Measurements from ENCODE around the gene FASTK.

The FASTK gene

GRCh38 chr7:151117565-151117964 lies 37.0 kb upstream of the FASTK start:
- peak; percentile 70 for DNase-seq

- no peak for DNase-seq
Measured at GRCh38 chr7:151116603-151117440, 36.2 kb upstream of the FASTK start.

DNA sequence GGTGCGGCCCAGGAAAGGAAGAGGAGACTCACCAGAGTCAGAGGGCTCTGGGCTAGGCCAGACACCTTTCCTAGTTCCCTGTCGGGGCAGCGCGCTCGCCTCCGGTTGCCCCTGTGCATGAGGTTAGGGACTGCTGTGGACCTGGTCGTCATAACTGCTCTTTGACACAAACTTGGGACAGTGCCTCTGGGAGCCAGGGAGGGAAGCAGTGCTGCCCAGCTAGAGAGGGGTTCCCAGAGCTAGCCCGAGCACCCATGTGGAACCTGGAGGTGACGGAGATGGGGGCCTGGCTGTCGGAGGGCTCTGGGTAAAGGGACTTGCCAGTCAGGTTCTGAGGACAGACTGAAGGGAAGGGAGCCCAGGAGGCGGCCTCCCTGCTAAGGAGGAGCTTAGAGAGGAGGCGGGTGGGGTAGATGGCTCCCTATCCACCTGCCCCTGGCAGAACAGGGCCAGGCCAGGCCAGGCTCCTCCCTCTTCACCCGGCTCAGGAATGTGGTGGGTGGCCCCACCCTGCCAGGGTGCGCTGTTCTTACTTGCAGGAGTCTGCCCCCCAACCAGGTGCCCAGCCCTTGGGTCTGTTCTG lies 35.3 kb upstream of the FASTK start:
- DNase-seq = peak; percentile 24

DNA sequence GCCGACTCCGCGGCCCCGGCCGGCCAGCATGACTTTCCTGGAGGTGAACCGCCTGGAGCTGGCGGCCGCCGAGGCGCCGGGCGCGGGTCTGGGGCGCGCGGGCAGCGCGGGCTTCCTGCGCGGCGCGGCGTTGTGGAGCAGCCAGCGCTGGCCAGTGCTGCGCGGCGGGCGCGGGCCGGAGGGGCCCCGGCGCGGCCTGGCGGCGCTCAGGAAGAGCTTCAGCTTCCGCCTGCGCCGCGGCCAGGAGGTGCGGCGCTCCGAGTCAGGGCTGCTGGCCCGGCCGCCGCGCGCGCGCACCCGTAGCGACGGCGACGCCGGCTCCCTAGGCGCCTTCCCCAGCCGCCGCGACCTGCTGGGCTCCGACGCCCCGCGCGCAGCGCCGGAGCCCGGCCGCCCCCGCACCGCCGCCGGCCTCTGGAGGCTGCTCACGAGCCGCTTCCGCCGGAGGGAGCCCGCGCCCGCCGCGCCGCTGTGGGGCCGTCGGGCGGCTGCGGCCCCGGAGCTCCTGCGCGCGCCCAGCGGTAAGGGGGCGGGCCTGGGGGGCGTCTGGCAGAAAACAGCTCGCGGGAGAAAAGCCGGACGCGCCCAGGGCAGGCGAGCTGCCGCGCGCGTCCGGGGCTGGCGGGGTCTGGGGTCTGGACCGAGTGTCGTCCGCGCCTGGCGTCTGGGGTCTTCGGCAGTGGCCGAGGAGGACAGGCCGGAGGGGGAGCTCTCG lies 34.7 kb upstream of the FASTK start:
- peak; percentile 41 for DNase-seq

GRCh38 chr7:151114151-151115090 lies 33.8 kb upstream of the FASTK start:
- DNase-seq = no peak

- DNase-seq = no peak
Measured at GRCh38 chr7:151113344-151114150, 32.9 kb upstream of the FASTK start.

DNA sequence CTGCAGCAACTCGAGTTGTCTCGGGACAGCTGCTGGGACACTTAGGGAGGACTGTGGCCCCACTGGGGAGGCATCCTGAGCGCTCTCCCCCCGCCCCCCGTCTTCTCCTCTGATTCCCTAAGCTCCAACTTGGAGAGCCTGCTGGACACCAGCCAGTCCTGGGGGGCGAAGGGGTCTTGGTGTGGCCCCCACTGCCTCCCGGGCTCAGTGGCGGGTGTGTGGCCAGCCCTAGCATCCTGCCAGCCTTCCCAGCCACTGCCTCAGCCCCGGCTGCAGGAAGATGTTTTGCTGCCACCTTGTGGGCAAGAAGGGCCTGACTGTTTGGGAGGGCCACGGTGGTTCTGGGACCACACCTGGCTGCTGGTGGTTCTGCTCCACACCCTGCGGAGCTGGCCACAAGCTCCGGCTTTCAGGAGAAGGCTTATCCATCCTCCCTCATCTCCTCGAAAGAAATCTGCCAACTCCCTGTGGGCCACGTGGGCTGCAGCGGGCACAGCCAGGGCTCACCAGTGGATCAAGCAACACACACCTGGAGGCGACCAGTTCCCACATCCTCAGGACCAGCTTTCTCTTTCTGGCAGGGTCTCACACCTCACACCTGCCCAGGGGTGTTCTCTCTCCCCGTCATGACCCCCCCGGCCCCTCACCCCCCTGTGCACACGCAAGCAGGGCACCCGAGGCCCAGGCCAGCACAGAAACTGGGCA lies 30.5 kb upstream of the FASTK start:
- peak; percentile 81 for DNase-seq

GRCh38 chr7:151110236-151110940 lies 29.8 kb upstream of the FASTK start:
- no peak for DNase-seq

GRCh38 chr7:151109094-151110048 lies 28.8 kb upstream of the FASTK start:
- no peak for DNase-seq

DNA sequence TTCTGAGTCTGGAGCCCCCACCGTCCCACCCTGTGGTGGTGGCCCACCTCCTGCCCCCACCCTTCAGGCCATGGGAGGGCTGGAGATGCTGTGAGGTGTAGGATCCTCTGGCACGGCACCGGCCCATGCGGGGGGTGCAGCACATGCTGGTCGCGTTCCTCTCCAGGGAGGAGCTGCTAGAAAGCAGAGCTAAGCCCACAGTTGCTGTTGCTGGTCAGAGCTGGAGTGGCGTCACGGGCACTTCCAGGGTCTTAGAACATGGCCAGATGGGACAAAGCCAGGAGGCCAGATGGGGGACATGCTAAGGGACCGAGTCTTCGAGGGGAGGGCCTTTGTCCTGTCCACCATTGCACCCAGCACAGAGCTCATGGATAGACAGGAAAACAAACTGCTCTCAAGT lies 27.3 kb upstream of the FASTK start:
- no peak for DNase-seq

DNA sequence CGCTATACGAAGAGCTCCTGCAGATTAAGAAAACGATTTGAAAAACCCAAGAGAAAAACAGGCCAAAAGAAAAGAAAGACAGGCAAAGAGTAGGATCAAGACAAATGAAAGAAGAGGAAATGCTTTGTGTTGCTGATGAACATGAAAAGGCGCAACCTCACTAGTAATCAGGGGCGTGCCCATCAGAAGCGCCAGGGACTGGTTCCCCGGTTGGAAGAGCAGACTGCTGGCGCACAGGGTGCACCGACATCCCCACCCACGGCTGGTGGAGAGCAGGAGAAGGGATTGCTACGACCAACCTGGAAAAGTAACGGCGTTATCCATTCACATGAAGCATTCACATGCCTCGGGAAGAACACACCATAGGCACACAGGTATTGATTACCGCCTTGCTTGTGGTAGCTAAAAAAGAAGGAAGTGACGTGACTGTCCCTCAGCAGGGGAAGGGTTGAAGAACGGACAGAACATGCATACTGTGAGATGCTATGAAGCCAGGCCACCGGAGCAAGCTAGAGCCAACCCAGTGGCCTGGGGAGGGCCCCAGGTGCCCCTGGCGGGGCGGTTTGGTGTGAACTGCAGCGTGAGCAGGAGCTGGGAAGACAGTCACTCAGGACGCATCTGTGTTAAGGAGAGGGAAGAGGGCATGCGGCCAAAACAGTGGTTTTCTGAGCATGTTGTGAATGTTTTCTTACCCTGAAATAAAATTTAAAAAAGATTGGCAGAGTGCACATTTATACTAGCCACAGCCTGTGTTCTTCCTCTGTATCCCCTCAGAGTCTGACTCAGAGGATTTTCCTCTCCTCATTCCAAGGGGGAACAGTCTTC lies 24.0 kb upstream of the FASTK start:
- DNase-seq = no peak

- no peak for DNase-seq
Measured at GRCh38 chr7:151103973-151104372, 23.4 kb upstream of the FASTK start.

- DNase-seq = no peak
Measured at GRCh38 chr7:151102991-151103390, 22.4 kb upstream of the FASTK start.

GRCh38 chr7:151101621-151102396 lies 21.2 kb upstream of the FASTK start:
- no peak for DNase-seq

DNA sequence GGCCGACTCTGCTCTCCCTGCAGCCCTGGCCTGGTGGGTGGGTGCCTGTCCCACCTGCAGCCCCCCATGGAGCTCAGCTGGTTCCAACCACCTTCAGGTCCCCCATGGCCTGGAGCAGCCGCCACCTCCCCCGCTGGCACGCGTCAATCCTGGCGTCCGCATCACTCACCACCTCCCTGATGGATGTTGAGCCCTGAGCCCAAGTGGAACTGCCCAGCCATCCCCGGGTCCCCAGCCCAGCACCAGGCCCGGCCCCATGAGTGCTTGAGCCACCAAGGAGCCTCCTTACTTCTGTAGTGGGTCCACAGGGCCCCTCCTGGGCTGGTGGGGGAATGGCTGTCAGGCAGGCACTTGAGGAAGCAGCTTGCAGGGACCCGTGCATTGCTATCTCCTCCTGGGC lies 20.3 kb upstream of the FASTK start:
- no peak for DNase-seq

DNA sequence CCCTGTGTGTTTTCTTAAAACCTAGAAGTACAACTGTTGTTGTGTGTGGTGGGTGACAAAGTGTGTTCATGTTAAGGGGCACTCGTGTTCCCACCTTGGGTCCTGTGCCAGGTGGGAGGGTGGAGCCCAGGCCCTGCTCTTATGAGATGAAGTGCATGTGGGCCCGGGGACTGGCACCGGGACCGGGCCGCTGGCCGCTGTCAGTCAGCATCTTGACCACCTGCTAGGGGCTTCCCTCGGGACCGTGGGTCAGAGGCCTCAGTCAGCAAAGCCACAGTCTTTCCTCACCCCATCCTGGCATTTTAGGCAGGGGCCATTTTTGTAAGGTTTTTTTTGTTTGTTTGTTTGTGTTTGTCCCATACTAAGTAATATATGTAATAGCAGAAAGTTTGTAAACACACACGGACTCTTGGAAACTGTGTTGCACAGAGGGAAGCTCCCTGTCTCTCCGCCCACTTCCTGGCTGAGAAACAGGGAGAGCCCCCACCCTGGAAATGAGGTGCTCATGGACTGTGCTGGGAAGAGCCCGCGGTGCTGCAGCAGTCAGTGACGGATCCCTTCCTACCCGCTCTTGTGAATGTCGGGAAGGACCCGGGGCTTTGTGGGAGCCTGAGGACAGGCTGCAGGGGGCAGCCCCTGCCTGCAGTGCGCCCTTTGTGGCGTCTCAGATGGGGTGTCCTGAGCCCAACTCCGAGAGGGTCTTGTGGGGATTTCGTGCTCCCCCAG lies 19.0 kb upstream of the FASTK start:
- DNase-seq = no peak

Measured in CD4-positive, alpha-beta T cell treated with Interleukin-17A for 4 hours (primary cell).